Ectodermal cell (in vitro differentiated cells): ENCODE data around the gene CDCP1.

Source experiments
- H3K27ac ChIP-seq: 2 replicates; pipeline ENCODE4 v1.7.0; 2013; ENCODE audit warnings: mild to moderate bottlenecking, low read depth, low read length; ENCODE audit not compliant: insufficient read depth, poor library complexity, severe bottlenecking
- H3K27me3 ChIP-seq: 2 replicates; pipeline ENCODE4 v1.7.0; 2013; ENCODE audit warnings: mild to moderate bottlenecking, low read length; ENCODE audit not compliant: insufficient read depth, control insufficient read depth, poor library complexity, severe bottlenecking
- H3K36me3 ChIP-seq: one replicate; pipeline ENCODE4 v1.7.0; 2013; ENCODE audit warnings: low read length; ENCODE audit not compliant: control insufficient read depth, insufficient read depth
- H3K4me1 ChIP-seq: one replicate; pipeline ENCODE4 v1.7.0; 2013; ENCODE audit warnings: low read length; ENCODE audit not compliant: control insufficient read depth, insufficient read depth
- H3K4me3 ChIP-seq: 2 replicates; pipeline ENCODE4 v1.7.0; 2013; ENCODE audit warnings: low read depth, low read length, control low read depth; ENCODE audit not compliant: insufficient read depth
- H3K9me3 ChIP-seq: 2 replicates; pipeline ENCODE4 v1.7.0; 2013; ENCODE audit warnings: mild to moderate bottlenecking, low read length, moderate library complexity; ENCODE audit not compliant: control insufficient read depth
- WGBS, 2 experiments: methylation state at CpG; one replicate each; pipeline ENCODE4 v1.1.7; 2013; ENCODE audit warnings: missing lambda C conversion rate in 2 of 2; 5-methylcytosine and 5-hydroxymethylcytosine counted together

Gene CDCP1

DNA sequence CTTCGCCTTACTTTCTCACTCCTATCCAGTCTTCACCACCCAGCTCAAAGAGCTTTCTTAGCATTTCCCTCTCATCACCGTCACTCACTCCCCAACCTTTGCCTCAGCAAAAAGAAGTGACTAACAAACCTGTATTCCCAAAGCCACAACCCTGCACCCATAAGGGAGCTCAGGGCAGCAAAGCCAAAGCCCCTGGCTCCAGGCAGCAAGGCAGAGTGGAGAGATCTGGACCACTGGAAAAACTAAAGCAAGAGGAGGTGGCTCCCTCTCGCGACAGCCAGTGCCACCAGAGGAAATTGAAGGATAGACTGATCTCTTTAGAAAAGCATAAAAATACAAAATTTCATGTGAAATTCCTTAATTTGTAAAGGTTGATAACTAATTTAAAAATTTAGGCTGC, 25.1 kb upstream of the CDCP1 start:
- H3K9me3 ChIP-seq, result no peaks in the 10 kb centered on the region
- H3K36me3 ChIP-seq, result no peaks in the 10 kb centered on the region
- peaks cover 6% of the 10 kb centered on the region for H3K27me3 ChIP-seq
- 77 to 85% methylated on average over 4 of the region's 4 CpGs for WGBS, 2 experiments
- H3K27ac ChIP-seq, result no peak overlapping the region
- H3K4me1 ChIP-seq, result peaks cover 11% of the 10 kb centered on the region
- no peak overlapping the region for H3K4me3 ChIP-seq

GRCh38 chr3:45170096-45170495, 23.9 kb upstream of the CDCP1 start:
- H3K36me3 ChIP-seq, result no peaks in the 10 kb centered on the region
- H3K4me3 ChIP-seq, result no peak overlapping the region
- peaks cover 11% of the 10 kb centered on the region for H3K4me1 ChIP-seq
- no peak overlapping the region for H3K27ac ChIP-seq
- no peaks in the 10 kb centered on the region for H3K9me3 ChIP-seq
- peaks cover 6% of the 10 kb centered on the region for H3K27me3 ChIP-seq
- WGBS, 2 experiments, result 77 to 79% methylated on average over 3 of the region's 3 CpGs

- Histone ChIP-seq H3K36me3 (no peaks in the 10 kb centered on the region), H3K9me3 (no peaks in the 10 kb centered on the region), H3K27ac (no peak overlapping the region), H3K4me1 (peaks cover 11% of the 10 kb centered on the region), H3K4me3 (no peak overlapping the region), H3K27me3 (peaks cover 6% of the 10 kb centered on the region)
- WGBS, 2 experiments, result 87 to 91% methylated on average over 12 of the region's 12 CpGs
Measured at GRCh38 chr3:45169125-45169904, 23.1 kb upstream of the CDCP1 start.

GRCh38 chr3:45168451-45168850, 22.3 kb upstream of the CDCP1 start:
- WGBS, 2 experiments, result 83 to 84% methylated on average over 4 of the region's 4 CpGs
- Histone ChIP-seq H3K27me3 (peaks cover 6% of the 10 kb centered on the region), H3K27ac (no peak overlapping the region), H3K36me3 (no peaks in the 10 kb centered on the region), H3K4me1 (peaks cover 11% of the 10 kb centered on the region), H3K9me3 (no peaks in the 10 kb centered on the region), H3K4me3 (no peak overlapping the region)

DNA sequence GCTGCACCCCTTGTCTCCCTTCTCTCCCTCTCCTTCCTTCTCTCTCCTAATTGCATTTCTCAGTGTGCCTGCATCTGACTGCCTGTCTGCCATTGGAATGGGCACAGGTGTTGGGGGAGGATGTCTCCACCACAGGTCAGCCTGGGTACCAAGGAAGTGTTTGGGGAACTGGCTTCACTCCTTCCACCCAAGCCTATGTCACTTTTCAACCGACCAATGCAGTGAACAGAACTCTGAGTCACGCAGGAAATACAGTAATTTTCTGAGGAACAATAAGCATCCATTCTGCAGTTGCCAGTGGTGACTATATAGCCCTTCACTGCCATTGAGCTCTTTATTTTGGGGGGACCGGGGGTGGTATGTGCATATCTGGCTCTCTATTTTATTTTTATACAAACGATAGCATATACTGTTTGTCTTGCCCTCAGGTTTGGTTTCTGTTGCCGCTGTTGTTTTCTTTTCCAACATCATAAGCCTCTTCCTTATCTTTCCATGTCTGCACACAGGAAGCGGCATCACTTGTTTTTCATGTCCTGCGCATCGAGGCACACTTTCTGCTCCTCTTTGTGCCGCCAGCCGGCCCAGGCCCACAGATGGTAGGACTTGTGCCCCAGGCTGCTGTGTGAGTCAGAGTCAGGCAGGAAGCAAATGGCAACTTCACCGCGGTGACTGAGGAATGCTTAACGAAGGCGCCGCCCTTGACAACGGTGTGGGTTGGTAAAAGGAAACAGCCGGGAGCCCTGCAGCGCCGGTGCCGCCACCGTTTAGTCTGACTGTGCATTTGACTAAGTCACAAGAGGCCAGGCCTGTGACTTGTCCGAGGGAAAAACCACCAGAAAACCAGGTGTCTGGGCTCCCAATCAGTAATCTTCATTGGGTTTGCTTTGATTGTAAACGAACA, 21.1 kb upstream of the CDCP1 start:
- H3K4me1 ChIP-seq, result peaks cover 11% of the 10 kb centered on the region
- no peaks in the 10 kb centered on the region for H3K36me3 ChIP-seq
- WGBS, 2 experiments, result 24 to 28% methylated on average over 23 of the region's 23 CpGs
- H3K27me3 ChIP-seq, result peaks cover 6% of the 10 kb centered on the region
- H3K9me3 ChIP-seq, result no peaks in the 10 kb centered on the region
- H3K27ac ChIP-seq, result no peak overlapping the region
- H3K4me3 ChIP-seq, result no peak overlapping the region

DNA sequence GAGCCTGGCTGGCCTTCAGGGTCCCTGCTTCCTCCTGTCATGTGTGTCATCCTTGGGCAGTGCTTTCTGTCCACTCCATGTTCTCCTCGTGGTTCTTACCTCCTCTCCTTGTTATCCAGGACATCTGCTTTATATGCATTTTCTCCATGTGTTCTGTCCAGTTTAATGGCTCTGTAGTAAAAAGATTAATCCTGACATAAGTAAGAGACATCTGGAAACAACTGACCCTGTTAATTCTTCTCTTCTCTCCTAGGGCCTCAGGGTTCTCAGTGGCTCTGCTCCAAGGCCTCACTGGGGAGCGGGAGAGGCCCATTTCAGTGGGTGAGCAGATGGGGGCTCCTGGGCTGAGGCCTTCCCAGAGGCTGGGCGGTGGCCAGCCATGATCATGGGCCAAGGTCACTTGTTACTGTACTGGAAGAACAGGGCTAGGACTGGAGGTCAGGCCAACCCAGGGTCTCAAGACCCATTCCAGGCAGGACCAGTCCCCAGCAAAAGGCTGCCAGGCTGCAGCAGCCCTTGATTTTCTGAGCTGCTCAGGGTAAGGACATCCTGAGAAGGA, 20.2 kb upstream of the CDCP1 start:
- H3K27ac ChIP-seq, result no peak overlapping the region

DNA sequence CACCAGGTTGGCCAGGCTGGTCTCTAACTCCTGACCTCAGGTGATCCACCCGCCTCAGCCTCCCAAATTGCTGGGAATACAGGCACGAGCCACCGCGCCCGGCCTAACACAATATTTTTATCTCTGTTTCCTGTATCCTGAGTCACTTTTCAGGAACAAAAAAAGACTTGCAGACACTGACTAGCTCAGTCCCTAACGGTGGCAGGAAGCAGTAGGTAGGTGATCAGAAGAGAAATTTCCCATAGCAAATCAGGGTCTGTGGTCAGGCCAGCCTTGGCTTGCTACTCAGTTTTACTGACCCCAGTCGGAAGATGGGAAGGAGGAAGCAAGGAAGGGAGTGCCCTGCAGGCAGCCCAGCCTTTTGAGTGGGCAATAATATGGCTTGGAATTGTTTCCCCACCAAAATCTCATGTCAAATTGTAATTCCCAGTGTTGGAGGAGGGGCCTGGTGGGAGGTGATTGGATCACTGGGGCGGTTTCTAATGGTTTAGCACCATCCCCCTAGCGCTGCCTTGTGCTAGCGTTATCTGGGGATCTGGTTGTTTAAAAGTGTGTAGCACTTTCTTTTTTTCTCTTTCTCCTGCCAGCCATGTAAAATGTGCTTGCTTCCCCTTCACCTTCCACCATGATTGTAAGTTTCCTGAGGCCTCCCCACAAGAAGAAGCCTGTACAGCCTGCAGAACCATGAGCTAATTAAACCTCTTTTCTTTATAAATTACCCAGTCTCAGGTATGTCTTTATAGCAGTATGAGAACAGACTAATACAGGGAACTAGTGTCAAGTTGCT, 19.5 kb upstream of the CDCP1 start:
- peaks cover 11% of the 10 kb centered on the region for H3K4me1 ChIP-seq
- no peaks in the 10 kb centered on the region for H3K9me3 ChIP-seq
- WGBS, 2 experiments, result 85 to 91% methylated on average over 10 of the region's 10 CpGs
- H3K36me3 ChIP-seq, result no peaks in the 10 kb centered on the region
- H3K27me3 ChIP-seq, result peaks cover 6% of the 10 kb centered on the region
- H3K27ac ChIP-seq, result no peak overlapping the region
- H3K4me3 ChIP-seq, result no peak overlapping the region

More for the DNA sequence above, 20.2 kb upstream of the CDCP1 start:
- H3K9me3 ChIP-seq, result no peaks in the 10 kb centered on the region
- 93 to 95% methylated on average over 3 of the region's 3 CpGs for WGBS, 2 experiments
- no peak overlapping the region for H3K4me3 ChIP-seq
- no peaks in the 10 kb centered on the region for H3K36me3 ChIP-seq
- H3K4me1 ChIP-seq, result peaks cover 11% of the 10 kb centered on the region
- H3K27me3 ChIP-seq, result peaks cover 6% of the 10 kb centered on the region

DNA sequence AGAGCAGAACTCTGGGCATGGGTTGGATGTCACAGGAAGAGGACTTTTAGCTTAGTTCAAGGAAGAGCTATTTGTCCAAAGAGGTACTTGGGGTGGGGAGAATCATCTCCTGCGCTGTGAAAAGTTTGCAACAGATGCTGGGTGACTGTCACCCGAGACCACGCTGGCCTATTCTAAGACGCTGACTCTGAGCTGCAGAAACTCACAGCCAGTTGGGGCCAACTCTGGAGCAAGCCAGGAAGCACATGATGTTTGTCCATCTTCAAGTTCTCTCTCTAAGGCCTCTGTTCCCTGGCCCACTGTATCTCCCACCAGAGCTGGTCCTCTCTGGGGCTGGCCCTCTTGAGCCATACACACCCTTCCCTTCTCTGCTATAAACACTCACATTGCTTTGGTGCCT, 17.9 kb upstream of the CDCP1 start:
- no peaks in the 10 kb centered on the region for H3K36me3 ChIP-seq
- peaks cover 11% of the 10 kb centered on the region for H3K4me1 ChIP-seq
- 93 to 94% methylated on average over 4 of the region's 4 CpGs for WGBS, 2 experiments
- H3K4me3 ChIP-seq, result no peak overlapping the region
- no peaks in the 10 kb centered on the region for H3K9me3 ChIP-seq
- no peak overlapping the region for H3K27ac ChIP-seq
- H3K27me3 ChIP-seq, result peaks cover 6% of the 10 kb centered on the region

GRCh38 chr3:45163481-45163880, 17.3 kb upstream of the CDCP1 start:
- H3K9me3 ChIP-seq, result no peaks in the 10 kb centered on the region
- H3K4me3 ChIP-seq, result no peak overlapping the region
- no peaks in the 10 kb centered on the region for H3K36me3 ChIP-seq
- H3K27me3 ChIP-seq, result peaks cover 6% of the 10 kb centered on the region
- WGBS, 2 experiments, result 66 to 67% methylated on average over 6 of the region's 6 CpGs
- peaks cover 11% of the 10 kb centered on the region for H3K4me1 ChIP-seq
- H3K27ac ChIP-seq, result no peak overlapping the region
